ENCODE results near the gene ZBTB11.
"Not testable (repeated sequence)": the region's sequence is repeated elsewhere in the genome, so short reads cannot be mapped to it uniquely, and the experiment has no call there.

ZBTB11 gene

GRCh38 chr3:101631098-101631796 lies 45.7 kb downstream of the ZBTB11 start:
- H3K4me1 Mint-ChIP-seq (ENCODE audit: low read depth), result no peaks in the 10 kb centered on the region
- no peaks in the 10 kb centered on the region for H3K27me3 Mint-ChIP-seq (ENCODE audit: low read depth)
- H3K4me3 Mint-ChIP-seq, result no peak overlapping the region
- H3K27ac Mint-ChIP-seq, result no peak overlapping the region
- no peaks in the 10 kb centered on the region for H3K9me3 Mint-ChIP-seq
- H3K36me3 Mint-ChIP-seq (ENCODE audit: low read depth), result no peaks in the 10 kb centered on the region

- Mint-ChIP-seq H3K27ac (no peak overlapping the region), H3K4me3 (no peak overlapping the region), H3K9me3 (no peaks in the 10 kb centered on the region), H3K36me3 (ENCODE audit: low read depth) (peaks cover 5% of the 10 kb centered on the region), H3K27me3 (ENCODE audit: low read depth) (no peaks in the 10 kb centered on the region), H3K4me1 (ENCODE audit: low read depth) (no peaks in the 10 kb centered on the region)
These were observed 47.7 kb downstream of the ZBTB11 start for GRCh38 chr3:101629219-101629618.

GRCh38 chr3:101625879-101626278 lies 51.1 kb downstream of the ZBTB11 start:
- Mint-ChIP-seq H3K9me3 (no peaks in the 10 kb centered on the region), H3K36me3 (ENCODE audit: low read depth) (peaks cover 5% of the 10 kb centered on the region), H3K27me3 (ENCODE audit: low read depth) (no peaks in the 10 kb centered on the region), H3K27ac (no peak overlapping the region), H3K4me1 (ENCODE audit: low read depth) (peaks cover 2% of the 10 kb centered on the region), H3K4me3 (no peak overlapping the region)

GRCh38 chr3:101624857-101625256 lies 52.1 kb downstream of the ZBTB11 start:
- Mint-ChIP-seq H3K27ac (no peak overlapping the region), H3K4me3 (no peak overlapping the region), H3K36me3 (ENCODE audit: low read depth) (peaks cover 5% of the 10 kb centered on the region), H3K4me1 (ENCODE audit: low read depth) (peaks cover 2% of the 10 kb centered on the region), H3K9me3 (no peaks in the 10 kb centered on the region), H3K27me3 (ENCODE audit: low read depth) (no peaks in the 10 kb centered on the region)

- Mint-ChIP-seq H3K27ac (no peak overlapping the region), H3K4me3 (no peak overlapping the region), H3K27me3 (ENCODE audit: low read depth) (no peaks in the 10 kb centered on the region), H3K4me1 (ENCODE audit: low read depth) (peaks cover 2% of the 10 kb centered on the region), H3K9me3 (no peaks in the 10 kb centered on the region), H3K36me3 (ENCODE audit: low read depth) (peaks cover 5% of the 10 kb centered on the region)
These were observed 53.3 kb downstream of the ZBTB11 start for GRCh38 chr3:101623656-101624055.

GRCh38 chr3:101619734-101620133 lies 57.2 kb downstream of the ZBTB11 start:
- H3K27ac Mint-ChIP-seq, result no peak overlapping the region
- no peaks in the 10 kb centered on the region for H3K9me3 Mint-ChIP-seq
- no peaks in the 10 kb centered on the region for H3K27me3 Mint-ChIP-seq (ENCODE audit: low read depth)
- H3K4me1 Mint-ChIP-seq (ENCODE audit: low read depth), result peaks cover 2% of the 10 kb centered on the region
- peaks cover under 1% of the 10 kb centered on the region for H3K36me3 Mint-ChIP-seq (ENCODE audit: low read depth)
- no peak overlapping the region for H3K4me3 Mint-ChIP-seq

GRCh38 chr3:101618726-101619125 lies 58.2 kb downstream of the ZBTB11 start:
- Mint-ChIP-seq H3K4me3 (no peak overlapping the region), H3K4me1 (ENCODE audit: low read depth) (no peaks in the 10 kb centered on the region), H3K27ac (no peak overlapping the region), H3K36me3 (ENCODE audit: low read depth) (no peaks in the 10 kb centered on the region), H3K27me3 (ENCODE audit: low read depth) (no peaks in the 10 kb centered on the region), H3K9me3 (no peaks in the 10 kb centered on the region)

GRCh38 chr3:101617478-101617877 lies 59.5 kb downstream of the ZBTB11 start:
- H3K27ac Mint-ChIP-seq, result no peak overlapping the region
- H3K36me3 Mint-ChIP-seq (ENCODE audit: low read depth), result no peaks in the 10 kb centered on the region
- no peaks in the 10 kb centered on the region for H3K27me3 Mint-ChIP-seq (ENCODE audit: low read depth)
- no peaks in the 10 kb centered on the region for H3K4me1 Mint-ChIP-seq (ENCODE audit: low read depth)
- no peaks in the 10 kb centered on the region for H3K9me3 Mint-ChIP-seq
- no peak overlapping the region for H3K4me3 Mint-ChIP-seq

- H3K27me3 Mint-ChIP-seq (ENCODE audit: low read depth), result no peaks in the 10 kb centered on the region
- H3K4me3 Mint-ChIP-seq, result no peak overlapping the region
- H3K36me3 Mint-ChIP-seq (ENCODE audit: low read depth), result no peaks in the 10 kb centered on the region
- H3K4me1 Mint-ChIP-seq (ENCODE audit: low read depth), result no peaks in the 10 kb centered on the region
- H3K27ac Mint-ChIP-seq, result no peak overlapping the region
- H3K9me3 Mint-ChIP-seq, result no peaks in the 10 kb centered on the region
These were observed 61.4 kb downstream of the ZBTB11 start for GRCh38 chr3:101615525-101615924.

- H3K4me1 Mint-ChIP-seq (ENCODE audit: low read depth); H3K27me3 Mint-ChIP-seq (ENCODE audit: low read depth); H3K9me3 Mint-ChIP-seq; H3K36me3 Mint-ChIP-seq (ENCODE audit: low read depth); H3K27ac Mint-ChIP-seq; H3K4me3 Mint-ChIP-seq: not testable (repeated sequence)
These were observed 63.9 kb downstream of the ZBTB11 start for GRCh38 chr3:101613014-101613413.

- Mint-ChIP-seq H3K27me3 (ENCODE audit: low read depth) (no peaks in the 10 kb centered on the region), H3K9me3 (no peaks in the 10 kb centered on the region), H3K4me1 (ENCODE audit: low read depth) (no peaks in the 10 kb centered on the region), H3K36me3 (ENCODE audit: low read depth) (no peaks in the 10 kb centered on the region), H3K4me3 (no peak overlapping the region), H3K27ac (no peak overlapping the region)
These were observed 65.9 kb downstream of the ZBTB11 start for GRCh38 chr3:101611023-101611422.

GRCh38 chr3:101605398-101605797 lies 71.5 kb downstream of the ZBTB11 start:
- not testable (repeated sequence) for H3K36me3 Mint-ChIP-seq (ENCODE audit: low read depth); H3K4me3 Mint-ChIP-seq; H3K9me3 Mint-ChIP-seq; H3K27ac Mint-ChIP-seq; H3K27me3 Mint-ChIP-seq (ENCODE audit: low read depth); H3K4me1 Mint-ChIP-seq (ENCODE audit: low read depth)

- H3K4me3 Mint-ChIP-seq, result no peak overlapping the region
- no peak overlapping the region for H3K27ac Mint-ChIP-seq
- H3K36me3 Mint-ChIP-seq (ENCODE audit: low read depth), result peaks cover 11% of the 10 kb centered on the region
- no peaks in the 10 kb centered on the region for H3K4me1 Mint-ChIP-seq (ENCODE audit: low read depth)
- H3K9me3 Mint-ChIP-seq, result no peaks in the 10 kb centered on the region
- H3K27me3 Mint-ChIP-seq (ENCODE audit: low read depth), result no peaks in the 10 kb centered on the region
These were observed 73.7 kb downstream of the ZBTB11 start for GRCh38 chr3:101603184-101603583.

GRCh38 chr3:101602731-101603130 lies 74.2 kb downstream of the ZBTB11 start:
- Mint-ChIP-seq H3K27me3 (ENCODE audit: low read depth) (no peaks in the 10 kb centered on the region), H3K4me1 (ENCODE audit: low read depth) (no peaks in the 10 kb centered on the region), H3K36me3 (ENCODE audit: low read depth) (peaks cover 11% of the 10 kb centered on the region), H3K4me3 (no peak overlapping the region), H3K27ac (no peak overlapping the region), H3K9me3 (no peaks in the 10 kb centered on the region)

All from T-helper 1 cell treated with Interleukin-12 subunit alpha and Interleukin-12 subunit beta and Interleukin-4 antibody, amounts not matched to agents 30 μg/mL and 1 μg/mL, for 36 hours (primary cell).